Stimulated activated CD8-positive, alpha-beta memory T cell treated with anti-CD3 and anti-CD28 coated beads, Interleukin-15, amount 100 ng/mL, for 48 hours (primary cell): ENCODE data around the gene FKBP14.
"Not testable (repeated sequence)": the region's sequence is repeated elsewhere in the genome, so short reads cannot be mapped to it uniquely, and the experiment has no call there.

Source experiments
- DNase-seq, 2 donors: peaks; one replicate each; pipeline ENCODE4 v3.0.0-alpha.2; 2020; ENCODE audit warnings: low read depth in 2 of 2

FKBP14 gene

DNA sequence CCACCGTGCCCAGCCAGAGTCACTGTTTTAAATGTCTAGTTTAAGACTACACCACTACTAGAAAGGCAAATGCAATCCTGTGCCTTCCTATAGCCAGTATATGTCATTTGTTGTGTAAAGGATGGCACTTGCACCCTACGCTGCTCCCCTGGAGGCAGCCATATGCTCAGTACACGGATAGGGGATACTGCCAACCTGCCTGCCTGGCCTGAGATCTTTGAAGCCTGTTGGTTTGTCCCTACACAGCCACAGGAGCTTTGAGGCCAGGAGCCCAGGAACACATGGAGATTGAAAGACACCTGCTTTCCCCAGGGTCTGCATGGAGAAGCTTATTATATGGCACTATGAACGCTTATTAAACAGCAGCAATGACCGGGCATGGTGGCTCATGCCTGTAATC lies 34.6 kb downstream of the FKBP14 start:
- DNase-seq: no peak

DNA sequence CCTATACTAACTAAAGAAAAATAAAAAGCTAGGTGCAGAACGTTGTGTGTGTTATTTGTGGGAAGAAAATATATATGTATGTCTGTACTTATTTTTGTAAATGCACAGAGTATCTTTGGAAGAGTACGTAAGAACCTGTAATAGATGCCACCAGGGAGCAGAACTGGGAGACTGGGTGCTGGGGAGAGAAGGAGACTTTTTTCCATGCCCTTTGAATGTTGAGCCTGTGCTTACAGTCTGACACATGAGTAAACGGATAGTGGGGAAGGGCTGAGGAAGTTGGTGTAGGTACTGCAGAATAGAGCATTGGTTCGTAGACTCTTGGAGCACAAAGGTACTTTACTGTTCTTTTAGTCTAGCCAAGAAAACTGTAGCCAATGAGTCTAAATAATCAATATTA lies 35.6 kb downstream of the FKBP14 start:
- no peak for DNase-seq

DNA sequence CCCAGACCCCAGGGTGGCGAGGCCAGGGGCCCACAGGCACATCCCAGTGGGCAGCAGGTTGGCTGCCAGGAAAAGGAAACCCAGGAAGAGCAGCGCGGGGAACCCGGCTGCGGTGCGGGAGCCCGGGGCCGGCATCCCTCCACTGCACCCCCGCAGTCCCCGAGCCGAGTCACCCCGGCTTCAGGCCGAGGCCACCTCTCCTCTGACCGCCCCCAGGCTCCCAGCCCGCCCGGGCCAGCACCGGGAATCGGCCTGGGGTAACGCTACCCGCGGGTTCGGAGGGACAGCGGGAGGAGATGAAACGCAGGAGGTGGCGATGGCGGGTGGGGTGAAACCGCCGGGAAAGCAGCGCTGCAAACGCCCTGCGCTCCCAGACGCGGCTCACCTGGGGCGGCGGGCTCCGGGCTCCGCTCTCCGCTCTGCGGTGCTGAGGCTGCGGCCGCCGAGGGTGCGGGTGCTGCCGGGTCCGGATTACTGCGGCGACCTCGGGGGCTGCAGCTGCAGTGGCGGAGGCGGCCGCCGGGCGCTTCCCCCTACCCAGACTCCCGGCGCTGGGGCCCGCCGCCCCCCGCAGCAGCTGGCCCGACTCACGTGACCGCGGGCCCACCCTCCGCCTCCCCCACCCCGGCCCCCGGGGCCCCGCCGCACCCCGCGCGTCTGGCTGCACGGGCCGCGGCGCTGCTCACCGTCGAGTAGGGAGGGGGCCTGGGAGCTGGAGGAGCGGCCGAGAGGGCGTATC lies 37.1 kb downstream of the FKBP14 start, which contains the start of gene SCRN1:
TSS of gene SCRN1 (minus strand) at position 545 of the 739 bp plus-strand sequence. CDS start 20,734 bp downstream, outside the sequence.
- DNase-seq: no peak

DNA sequence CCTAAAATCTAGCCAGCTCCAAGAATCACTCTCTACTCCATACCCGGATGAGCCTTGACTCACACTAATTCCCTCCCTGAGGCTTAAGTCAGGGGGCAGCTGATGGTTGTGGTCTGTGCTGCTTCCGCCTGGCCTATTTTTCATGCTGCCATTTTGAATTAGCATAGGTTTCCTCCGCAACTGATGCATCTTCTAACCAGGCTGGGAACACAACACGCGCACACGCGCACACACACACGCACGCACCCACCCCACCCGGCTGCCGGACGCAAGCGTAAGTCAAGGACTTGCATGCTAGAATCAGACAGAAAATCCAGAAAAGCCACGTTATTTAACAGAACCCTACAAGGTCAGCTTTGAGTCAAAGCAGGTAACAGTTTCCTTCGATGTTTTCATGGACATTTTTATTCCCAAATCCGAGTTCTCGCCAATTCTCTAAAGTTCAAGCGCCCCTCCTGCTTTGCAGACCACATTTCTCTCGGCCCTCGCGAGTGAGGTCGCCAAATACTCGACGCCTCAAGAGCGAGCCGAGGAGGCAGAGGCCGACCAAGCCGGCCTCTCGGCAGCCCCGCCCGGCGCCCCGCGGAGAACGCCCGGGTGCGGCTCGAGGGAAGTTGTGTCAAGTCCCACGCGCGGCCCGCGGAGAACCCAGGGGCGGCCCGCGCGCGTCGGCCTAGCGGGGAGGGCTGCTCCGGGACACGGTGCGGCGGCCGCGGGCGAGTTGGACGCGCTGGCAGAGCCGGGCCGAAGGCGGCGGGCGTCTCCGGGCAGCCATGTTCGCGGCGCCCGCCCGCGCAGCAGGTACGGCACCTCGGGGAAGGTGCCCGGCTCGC lies 37.9 kb downstream of the FKBP14 start:
- no peak for DNase-seq

DNA sequence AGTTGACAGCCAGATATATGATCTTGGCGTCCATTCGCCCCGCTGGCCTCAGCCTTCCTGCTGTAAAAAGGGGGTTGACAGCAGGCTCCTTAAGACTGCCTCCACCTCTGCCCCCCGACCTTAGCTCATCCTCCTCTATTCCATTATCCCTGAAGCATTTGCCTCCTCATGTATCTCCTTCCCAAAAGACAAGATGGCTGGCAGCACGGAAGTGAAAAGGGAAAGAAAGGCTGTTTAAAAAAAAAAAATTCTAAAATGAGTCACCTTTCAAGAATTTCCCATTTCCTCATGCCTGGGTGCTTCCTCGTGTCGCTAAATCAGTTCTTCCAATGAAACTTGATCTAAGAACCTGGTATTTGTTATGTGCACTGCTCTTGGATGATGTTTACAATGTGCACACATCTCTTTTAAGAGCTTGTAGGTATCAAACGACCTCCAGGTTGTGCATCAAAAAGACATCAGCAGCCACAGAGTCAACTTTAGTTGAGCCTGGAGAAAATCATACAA lies 38.6 kb downstream of the FKBP14 start:
- no peak for DNase-seq

DNA sequence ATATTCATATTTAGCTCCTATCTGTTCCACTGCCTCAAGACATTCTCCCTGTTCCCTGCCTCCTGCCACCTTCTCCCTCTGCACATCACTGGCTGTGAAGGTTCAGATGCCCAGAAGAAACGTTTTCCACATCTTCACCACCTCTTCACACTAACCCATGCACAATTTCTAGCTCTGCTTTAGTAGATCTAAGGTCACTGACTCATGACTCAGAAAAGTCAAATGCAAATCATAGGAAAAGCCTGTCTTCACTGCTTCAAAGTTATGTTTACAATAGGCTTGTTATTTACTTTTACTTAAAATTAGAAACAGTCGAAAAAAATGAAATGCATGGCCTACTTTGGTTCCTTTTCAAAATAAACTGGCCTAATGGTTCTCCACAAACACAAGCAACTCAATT lies 39.4 kb downstream of the FKBP14 start:
- DNase-seq: no peak

DNA sequence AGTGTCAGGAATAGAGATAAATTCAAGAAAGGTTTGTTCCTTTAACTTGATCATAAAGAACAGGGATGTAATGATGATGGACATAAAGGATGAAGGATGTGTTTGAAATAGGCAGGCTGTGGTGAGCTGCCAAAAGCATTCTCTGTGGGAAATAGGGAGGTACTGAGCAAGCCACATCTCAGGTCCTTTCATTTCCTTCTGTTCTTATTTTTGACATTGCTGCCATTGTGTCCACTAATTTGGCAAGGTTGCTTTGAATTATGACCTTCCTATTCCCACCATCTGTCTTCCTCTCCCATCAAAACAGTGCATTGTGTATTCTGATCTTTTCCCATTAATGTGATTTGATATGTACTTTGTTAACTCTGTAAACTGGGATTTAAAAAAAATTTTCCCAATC lies 46.4 kb downstream of the FKBP14 start:
- DNase-seq: no peak

DNA sequence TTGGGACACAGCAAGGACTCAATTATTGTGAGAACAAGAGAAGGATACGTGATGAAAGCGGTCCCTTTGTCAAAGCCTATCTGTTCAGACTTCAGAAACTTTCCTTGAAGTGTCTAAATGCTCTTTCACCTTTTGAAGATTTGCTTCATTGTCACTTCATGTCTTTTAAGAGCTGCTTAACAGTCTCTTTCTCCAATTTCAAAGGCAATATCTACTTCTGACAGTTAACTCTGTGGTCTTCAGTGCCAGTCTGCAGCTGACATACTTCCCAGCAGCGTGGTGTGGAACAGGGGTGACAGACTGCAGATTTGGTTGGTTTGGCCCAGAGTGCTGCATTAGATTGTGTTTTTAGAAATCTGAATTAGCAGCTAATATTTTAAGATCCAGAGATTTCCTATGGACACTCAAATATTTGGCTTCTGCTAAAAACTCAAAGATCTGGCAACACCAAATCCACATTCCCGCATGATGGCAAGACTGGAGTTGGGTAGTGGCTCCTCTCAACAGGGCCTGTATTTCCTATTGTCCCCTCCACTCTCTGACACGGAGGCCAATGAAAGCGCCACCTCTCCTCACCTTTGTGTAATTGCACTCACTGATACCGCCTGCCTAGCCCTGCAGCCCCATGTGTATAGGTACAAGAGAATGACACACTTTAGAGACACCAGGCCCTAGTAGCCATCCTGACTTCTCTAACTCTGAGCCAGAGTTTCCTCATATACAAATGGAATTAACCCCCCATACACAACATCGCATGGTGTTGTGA lies 48.4 kb downstream of the FKBP14 start:
- no peak for DNase-seq

DNA sequence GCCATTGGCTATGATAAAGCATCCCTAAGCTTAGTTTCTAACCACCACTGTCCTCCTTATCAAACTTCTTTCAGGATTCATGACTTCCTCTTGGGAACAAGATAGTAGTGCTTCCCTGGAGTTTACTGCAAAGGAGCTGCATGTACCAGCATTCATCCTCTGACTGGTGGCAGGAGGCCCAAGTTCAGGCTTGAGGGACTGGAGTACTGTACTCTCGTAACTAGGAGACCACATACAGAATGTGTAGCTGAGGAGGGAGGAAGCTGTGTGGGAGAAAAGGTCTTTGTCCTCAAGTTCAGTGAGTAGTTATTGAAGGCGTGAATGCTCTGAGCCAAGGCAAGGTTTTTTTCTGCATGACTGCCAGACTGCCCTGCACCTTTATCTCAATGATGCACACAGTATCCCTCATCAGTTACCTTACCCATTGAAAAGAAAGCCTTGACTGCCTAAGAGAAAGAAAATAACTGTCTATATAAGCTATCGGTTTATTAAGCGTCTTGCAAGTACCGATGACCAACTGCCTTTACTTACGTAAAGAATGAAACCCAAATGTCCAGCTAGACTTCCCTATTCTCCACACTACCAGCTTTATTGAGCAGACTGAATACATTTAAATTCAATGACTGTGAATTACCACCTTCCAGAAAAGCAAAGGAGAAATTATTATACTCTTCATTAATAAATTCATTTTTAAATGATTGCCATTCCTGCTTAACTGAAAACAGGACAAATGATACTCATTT lies 49.7 kb downstream of the FKBP14 start:
- no peak for DNase-seq

DNA sequence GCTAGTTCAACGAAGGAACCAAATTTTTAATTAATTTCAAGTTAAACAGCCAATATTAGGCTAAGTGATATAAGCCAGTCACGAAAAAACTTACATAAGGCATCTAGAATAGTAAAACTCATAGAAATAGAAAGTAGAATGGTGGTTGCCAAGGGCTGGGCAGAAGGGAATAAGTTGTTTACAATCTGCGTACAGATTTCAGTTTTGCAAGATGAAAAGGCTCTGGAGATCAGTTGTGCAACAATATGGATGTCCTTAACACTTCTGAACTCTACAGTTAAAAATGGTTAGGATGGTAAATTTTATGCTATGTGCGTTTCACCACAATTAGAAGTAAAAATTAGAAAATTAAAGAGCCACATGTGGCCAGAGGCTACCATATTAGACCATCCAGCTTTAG lies 50.2 kb downstream of the FKBP14 start:
- no peak for DNase-seq

DNA sequence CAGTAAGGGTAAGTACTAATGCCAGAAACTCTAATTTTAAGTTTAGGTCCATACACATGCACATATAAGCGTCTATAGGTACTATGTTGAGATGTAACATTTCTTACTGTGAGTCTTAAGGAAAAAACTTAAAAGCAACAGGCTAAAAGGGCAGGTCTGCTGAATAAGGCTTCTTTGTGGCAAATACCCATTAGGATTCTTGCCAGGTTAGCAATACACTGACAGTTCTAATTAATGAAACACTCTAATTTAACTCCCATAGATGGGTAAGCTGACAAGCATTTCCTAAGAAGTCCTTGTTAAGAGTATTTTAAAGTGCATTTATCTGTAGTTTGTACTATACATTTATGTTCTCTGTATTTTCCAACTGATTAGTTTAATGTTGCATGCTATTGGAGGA lies 50.9 kb downstream of the FKBP14 start:
- no peak for DNase-seq

DNA sequence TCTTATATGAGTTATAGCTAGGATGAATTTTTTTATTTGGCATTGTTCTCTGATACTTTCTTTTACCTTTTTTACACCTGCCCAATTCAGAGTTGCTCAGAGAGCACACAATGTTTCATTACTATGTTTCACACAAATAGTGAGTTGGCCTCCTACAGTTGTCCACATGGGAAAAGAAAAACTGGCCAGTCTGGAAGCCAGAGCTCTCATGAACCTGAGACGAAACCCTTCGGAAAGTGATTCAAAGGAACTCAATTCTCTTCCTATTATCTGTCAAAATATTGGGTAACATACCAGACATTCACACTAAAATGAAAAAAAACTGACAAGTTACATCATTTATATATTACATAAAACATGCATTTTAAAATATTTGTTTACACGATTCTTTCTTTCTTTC lies 52.2 kb downstream of the FKBP14 start:
- no peak for DNase-seq

DNA sequence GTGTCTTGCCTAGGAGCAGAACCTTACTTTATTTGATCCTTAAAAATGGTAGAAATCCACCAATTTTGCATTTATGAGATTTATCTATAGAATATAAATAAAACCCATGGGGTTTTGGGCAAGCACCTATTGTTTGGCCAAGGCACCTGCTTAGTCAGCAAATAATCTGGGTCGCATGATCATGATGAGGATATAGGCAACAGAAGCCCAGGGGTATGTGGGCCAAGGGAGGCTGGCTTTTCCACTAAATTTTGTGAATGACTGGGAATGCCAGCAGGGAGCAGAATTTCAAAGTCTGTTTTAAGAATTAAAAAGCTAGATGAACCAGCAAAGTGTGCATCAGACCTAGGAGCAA lies 54.2 kb downstream of the FKBP14 start:
- DNase-seq: no peak

DNA sequence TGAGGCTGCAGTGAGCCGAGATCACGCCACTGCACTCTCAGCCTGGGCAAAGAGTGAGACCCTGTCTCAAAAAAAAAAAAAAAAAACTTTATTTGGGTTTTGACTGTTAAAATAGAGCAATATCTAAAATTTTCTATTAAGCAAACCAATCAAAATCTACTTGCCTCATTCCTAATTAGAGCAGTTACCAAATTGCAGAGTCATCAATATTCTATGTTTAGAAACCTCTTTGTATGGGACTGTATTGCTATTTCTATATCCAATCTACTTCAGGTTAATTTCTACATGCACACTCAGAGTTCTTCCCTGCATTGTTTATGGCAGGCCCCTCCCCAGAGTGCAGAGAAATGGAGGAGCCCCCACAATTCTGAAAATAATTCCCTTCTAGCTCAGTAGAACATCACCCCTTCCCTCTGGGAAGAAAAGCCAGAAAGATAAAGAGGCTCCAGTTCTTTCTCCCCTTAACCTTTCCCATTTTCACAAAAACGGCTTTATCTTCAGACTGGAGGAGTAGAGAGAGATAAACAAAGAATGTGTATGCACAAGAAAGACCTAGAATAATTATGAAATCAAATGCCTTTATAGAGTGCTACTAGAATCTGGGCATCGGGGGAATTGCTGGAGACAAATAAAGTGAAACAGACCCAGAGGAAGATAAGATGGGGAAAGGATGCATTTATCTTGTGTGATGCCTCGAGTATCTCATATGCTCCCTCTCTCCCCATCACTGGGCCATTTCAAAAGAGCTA lies 54.8 kb downstream of the FKBP14 start:
- DNase-seq: no peak

DNA sequence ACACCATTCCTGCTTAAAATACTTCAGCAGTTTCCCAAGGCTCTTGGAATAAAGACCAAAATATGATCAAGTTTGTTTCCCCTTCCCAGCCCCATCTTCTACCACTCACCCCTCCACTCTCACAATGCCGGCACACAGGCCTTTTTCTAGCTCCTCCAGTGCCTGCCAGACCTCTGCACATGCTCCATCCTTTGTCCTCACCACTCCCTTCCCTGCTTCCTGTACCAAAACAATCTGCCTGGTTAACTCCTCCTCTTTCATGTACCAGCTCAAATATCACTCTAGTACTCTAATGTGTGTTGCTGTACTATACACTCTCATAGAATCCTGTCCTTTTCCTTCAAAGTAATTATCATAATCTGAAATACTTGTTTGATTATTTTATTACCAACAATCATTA lies 56.3 kb downstream of the FKBP14 start:
- no peak for DNase-seq

DNA sequence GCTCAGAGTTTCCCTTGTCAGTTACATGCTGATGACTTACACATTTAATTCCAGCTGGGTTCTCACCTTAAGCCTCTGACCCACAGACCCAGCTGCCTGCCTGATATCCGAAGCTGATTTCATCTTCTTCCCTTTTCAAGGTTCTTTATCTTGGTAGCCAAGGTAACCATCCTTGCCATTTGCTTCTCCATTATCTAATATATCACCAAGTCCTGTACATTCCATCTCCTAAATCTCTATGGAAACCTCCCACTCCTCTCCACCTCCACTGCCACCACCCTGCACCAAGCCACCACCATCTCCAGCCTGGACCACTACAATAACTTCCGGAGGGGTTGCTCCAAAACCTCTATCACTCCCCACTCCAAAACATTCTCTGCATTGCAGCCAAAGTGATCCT lies 56.8 kb downstream of the FKBP14 start:
- no peak for DNase-seq

DNA sequence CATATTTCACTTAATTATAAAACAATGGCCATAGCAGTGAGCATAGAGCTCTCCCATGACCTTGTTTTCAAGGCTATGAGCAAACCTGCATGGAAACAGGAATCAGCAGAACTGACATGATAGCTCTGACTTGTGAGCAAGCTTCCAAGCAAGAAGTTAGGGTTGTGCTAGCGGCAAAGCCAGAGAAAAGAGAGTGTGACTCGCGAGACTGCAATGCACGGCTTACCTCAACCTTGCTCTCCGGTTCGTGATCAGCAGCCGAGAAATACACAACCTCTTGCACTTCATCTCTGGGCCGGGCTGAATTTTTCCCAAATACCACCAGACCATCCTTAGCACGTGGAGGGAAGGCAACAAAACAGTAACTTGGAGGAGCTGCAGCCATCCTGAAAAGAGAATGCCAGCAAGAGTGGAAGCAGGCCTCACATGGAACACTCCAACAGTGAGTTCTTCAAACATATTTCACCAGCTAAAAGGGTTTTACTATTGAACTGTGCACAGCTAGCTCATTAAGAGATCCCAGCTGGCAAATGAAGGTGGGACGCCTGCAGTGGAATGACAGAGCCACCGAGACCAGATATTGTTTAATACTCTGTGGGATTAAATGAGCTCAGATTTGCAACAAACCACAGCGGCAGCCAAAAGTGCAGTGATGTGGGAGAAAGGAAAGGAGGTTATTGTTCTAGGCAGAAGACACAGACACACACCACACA lies 57.7 kb downstream of the FKBP14 start:
- DNase-seq: no peak

DNA sequence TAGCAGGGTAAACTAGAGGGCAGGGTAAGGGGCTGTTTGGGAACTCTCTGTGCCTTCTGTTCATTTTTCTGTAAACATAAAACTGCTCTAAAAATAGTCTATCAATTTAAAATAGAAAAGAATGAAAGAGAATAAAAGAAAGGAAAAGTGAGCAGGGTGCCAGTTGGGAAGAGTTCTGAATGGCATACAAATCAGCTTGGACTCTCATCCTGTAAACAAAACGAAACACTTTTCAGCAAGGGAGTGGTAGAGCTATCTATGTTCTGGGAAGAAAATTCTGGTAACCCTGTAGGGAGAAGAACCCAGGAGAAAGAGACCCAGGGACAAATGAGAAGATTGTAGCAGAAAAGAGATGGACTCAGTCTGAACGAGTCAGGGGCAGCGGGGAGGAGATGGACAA lies 61.5 kb downstream of the FKBP14 start:
- no peak for DNase-seq

DNA sequence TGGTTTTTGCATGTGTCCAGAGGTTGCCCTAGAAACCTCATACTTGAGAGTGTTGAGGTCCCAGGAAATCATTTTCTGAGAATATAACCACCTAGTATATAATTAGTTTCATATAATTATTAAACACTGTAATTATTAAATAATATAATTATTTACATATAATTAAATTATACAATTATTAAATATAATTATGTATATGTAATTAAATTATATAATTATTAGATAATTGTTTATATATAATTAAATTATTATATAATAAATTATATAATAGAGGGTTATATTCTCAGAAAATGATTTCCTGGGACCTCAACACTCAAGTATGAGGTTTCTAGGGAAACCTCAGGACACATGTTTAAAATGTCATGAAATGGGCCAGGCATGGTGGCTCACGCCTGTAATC lies 64.5 kb downstream of the FKBP14 start:
- DNase-seq: no peak

DNA sequence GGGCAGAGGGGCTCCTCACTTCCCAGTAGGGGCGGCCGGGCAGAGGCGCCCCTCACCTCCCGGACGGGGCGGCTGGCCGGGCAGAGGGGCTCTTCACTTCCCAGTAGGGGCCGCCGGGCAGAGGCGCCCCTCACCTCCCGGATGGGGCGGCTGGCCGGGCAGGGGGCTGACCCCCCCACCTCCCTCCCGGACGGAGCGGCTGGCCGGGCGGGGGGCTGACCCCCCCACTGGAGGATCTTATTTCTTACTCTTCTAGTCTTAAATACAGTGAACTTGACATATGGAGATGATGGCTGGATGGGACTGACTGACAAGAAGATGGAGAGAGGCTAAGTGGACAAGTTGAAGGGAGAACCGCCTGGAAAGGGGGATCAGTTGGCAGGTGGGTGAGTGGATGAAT lies 64.9 kb downstream of the FKBP14 start:
- not testable (repeated sequence) for DNase-seq
